MCF 10A (cell line): Measurements from ENCODE around the gene ZNF154. TPM values are rescaled to one million over a fixed set of nuclear protein-coding genes. Genes with fewer than 3 reads are reported as not detected.

Experiments used
- BruUV-seq: library from RNA; stranded (reverse); fragments of 400-500 nt; replicated peaks from 2 replicates; lab custom pipeline; 2021; lab: Mats Ljungman, UMichigan
- CTCF ChIA-PET: fragments of 300-600 bp; sonication (Branson Sonifier 250); formaldehyde crosslinking; extraction: SDS; loops from one replicate; lab custom pipeline; 2021; ENCODE audit warnings: antibody characterized with exemption, inconsistent platforms; lab: Yijun Ruan, JAX
- POLR2A ChIA-PET: fragments of 300-600, 350-650 bp; sonication (Branson Sonifier 250); formaldehyde crosslinking; extraction: SDS; loops from one replicate; lab custom pipeline; 2020; ENCODE audit warnings: antibody characterized with exemption, inconsistent platforms; lab: Yijun Ruan, JAX
- DNase-seq: peaks from one replicate; pipeline ENCODE4 v3.0.0-alpha.2; 2018; ENCODE audit not compliant: unreplicated experiment
- H3K27ac Mint-ChIP-seq: one replicate; pipeline ENCODE4 v1.8.0; 2022; ENCODE audit warnings: mild to moderate bottlenecking, low read depth, mixed read lengths; ENCODE audit not compliant: unreplicated experiment
- H3K27me3 Mint-ChIP-seq: one replicate; pipeline ENCODE4 v1.8.0; 2022; ENCODE audit warnings: mixed read lengths; ENCODE audit not compliant: insufficient read depth, unreplicated experiment
- H3K36me3 Mint-ChIP-seq: one replicate; pipeline ENCODE4 v1.8.0; 2022; ENCODE audit warnings: mild to moderate bottlenecking, moderate library complexity, mixed read lengths; ENCODE audit not compliant: insufficient read depth, unreplicated experiment
- H3K4me1 Mint-ChIP-seq: one replicate; pipeline ENCODE4 v1.8.0; 2022; ENCODE audit warnings: mixed read lengths; ENCODE audit not compliant: insufficient read depth, unreplicated experiment
- H3K4me3 Mint-ChIP-seq: one replicate; pipeline ENCODE4 v1.8.0; 2022; ENCODE audit warnings: mild to moderate bottlenecking, moderate library complexity, mixed read lengths; ENCODE audit not compliant: unreplicated experiment
- H3K9me3 Mint-ChIP-seq: one replicate; pipeline ENCODE4 v1.8.0; 2022; ENCODE audit warnings: mixed read lengths; ENCODE audit not compliant: unreplicated experiment
- intact Hi-C: fragments of 100-400 bp; cut with micrococcal nuclease; formaldehyde crosslinking; loops from 2 replicates; pipeline ENCODE4 v1.14.1; 2022
- total RNA-seq: library from RNA; stranded (reverse); gene quantifications from 2 replicates; pipeline ENCODE4 v1.2.3, GENCODE V29; 2022
- TF ChIP-seq, protein P1 (sequence below): fragments of 200-600 bp; IDR thresholded peaks from one replicate; pipeline ENCODE4 v1.8.0; 2022; ENCODE audit warnings: antibody characterized with exemption, mild to moderate bottlenecking; ENCODE audit not compliant: unreplicated experiment

ZNF154 gene
- total RNA-seq, 1 experiment from 2014 or later, result not detected

DNA sequence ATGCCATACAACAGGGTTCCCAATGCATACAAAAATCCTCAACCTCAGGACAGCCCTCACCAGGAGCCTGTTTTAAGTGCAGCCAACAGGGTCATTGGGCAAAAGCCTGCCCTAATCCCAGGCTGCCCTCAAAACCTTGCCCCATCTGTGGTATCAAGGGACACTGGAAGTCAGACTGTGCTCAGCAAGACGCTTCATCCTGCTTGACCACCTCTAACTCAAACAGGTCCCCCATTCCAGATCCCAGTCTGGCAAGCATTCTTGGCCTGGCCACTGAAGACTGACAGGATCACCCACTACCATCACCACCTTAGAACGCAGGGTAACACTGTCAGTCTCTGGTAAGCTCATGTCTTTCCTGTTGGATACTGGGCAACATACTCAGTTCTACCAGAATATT lies 55.3 kb downstream of the ZNF154 start:
- H3K4me1 Mint-ChIP-seq, result no peaks in the 10 kb centered on the region
- no peaks in the 10 kb centered on the region for H3K27me3 Mint-ChIP-seq
- TF ChIP-seq, protein P1, sequence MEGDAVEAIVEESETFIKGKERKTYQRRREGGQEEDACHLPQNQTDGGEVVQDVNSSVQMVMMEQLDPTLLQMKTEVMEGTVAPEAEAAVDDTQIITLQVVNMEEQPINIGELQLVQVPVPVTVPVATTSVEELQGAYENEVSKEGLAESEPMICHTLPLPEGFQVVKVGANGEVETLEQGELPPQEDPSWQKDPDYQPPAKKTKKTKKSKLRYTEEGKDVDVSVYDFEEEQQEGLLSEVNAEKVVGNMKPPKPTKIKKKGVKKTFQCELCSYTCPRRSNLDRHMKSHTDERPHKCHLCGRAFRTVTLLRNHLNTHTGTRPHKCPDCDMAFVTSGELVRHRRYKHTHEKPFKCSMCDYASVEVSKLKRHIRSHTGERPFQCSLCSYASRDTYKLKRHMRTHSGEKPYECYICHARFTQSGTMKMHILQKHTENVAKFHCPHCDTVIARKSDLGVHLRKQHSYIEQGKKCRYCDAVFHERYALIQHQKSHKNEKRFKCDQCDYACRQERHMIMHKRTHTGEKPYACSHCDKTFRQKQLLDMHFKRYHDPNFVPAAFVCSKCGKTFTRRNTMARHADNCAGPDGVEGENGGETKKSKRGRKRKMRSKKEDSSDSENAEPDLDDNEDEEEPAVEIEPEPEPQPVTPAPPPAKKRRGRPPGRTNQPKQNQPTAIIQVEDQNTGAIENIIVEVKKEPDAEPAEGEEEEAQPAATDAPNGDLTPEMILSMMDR, result no peak

DNA sequence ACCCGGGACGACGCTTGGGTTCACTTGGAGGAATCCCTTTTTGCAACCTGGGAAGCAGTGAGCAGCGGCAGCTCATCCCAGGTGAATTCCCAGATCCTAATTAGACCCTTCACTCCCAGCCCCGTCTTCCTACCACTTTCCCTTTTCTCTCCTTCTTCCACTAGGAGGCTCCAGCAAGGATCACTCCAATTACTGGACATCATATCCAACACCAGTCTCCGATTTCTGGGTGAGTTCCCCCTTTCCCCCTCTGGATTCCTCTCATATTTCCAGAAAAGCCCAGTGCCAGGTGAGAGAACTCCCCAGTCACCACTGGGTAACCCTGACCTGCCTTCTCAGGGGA lies 57.4 kb downstream of the ZNF154 start:
- Mint-ChIP-seq H3K4me3 (peak overlapping the region; percentile 21), H3K4me1 (no peaks in the 10 kb centered on the region), H3K27ac (peak overlapping the region; percentile 66), H3K9me3 (peaks cover 45% of the 10 kb centered on the region), H3K36me3 (peaks cover 5% of the 10 kb centered on the region), H3K27me3 (no peaks in the 10 kb centered on the region)
- BruUV-seq, result no TSS peak
- DNase-seq, result no peak
- POLR2A ChIA-PET, result interaction anchor here (1.5 kb wide), 1 partner anchor 12 kb away, joined by 4 read pairs; no protein-coding TSS in a partner anchor
- CTCF ChIA-PET, result interaction anchor here (0.6 to 1.2 kb wide), 4 partner anchors 8 to 868 kb away, joined by 3 to 8 read pairs (median 3); partner anchors contain the start of genes ZBTB45 and ZNF587B
- TF ChIP-seq, protein P1, result no peak
- intact Hi-C loops, result no loop called here

More for the DNA sequence above, 55.3 kb downstream of the ZNF154 start:
- H3K27ac Mint-ChIP-seq, result no peak overlapping the region
- H3K4me3 Mint-ChIP-seq, result no peak overlapping the region
- ChIA-PET CTCF (no interaction called here), POLR2A (no interaction called here)
- H3K36me3 Mint-ChIP-seq, result peaks cover 5% of the 10 kb centered on the region
- no peak for DNase-seq
- intact Hi-C loops, result no loop called here
- BruUV-seq, result no TSS peak
- H3K9me3 Mint-ChIP-seq, result peaks cover 45% of the 10 kb centered on the region

DNA sequence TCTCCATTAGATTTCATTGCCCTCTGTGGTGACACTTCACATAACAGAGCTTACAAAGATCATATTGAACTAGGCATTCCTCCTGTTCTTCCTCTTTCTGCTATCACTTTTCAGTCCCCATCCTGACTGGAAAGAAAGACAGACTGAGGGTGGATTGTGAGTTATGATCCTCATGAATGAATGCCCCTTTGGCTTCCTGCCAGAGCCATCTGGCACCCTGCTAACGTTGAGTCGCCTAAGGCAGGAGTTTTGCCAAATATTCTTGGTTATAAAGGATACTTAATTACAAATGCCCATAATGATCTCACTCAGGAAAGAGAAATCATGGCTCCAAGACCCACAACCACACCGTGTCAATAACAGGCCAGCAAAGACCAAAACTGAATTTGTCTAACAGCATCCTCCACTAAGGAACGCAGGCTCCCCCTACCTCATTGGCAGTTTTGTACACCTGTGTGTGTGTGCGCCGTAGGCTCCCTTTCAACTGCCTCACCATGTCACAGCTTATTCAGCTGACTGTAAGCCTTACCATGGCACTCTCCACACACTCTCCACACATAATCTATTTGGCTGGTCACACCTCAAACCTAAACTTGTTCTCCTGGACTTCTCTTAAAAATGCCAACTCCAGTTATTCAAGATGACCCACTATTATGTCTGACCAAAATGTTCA lies 60.5 kb downstream of the ZNF154 start:
- Mint-ChIP-seq H3K4me3 (no peak overlapping the region), H3K27ac (no peak overlapping the region), H3K36me3 (peaks cover 5% of the 10 kb centered on the region), H3K9me3 (peaks cover 33% of the 10 kb centered on the region), H3K27me3 (no peaks in the 10 kb centered on the region), H3K4me1 (no peaks in the 10 kb centered on the region)
- CTCF ChIA-PET, result no interaction called here
- intact Hi-C loops, result no loop called here
- no TSS peak for BruUV-seq
- TF ChIP-seq, protein P1, result no peak
- DNase-seq, result no peak
- POLR2A ChIA-PET, result interaction anchor here (0.6 to 1.1 kb wide), 2 partner anchors 32 to 161 kb away, joined by 3 read pairs; no protein-coding TSS in a partner anchor

Other genes with a start within 250 kb of the ZNF154 start
- 9.9 and 10.9 TPM in 2 replicates for gene ZNF772, start 231.6 kb downstream of the ZNF154 start, total RNA-seq
- gene ZNF419, start 221.5 kb downstream of the ZNF154 start, total RNA-seq, result 18.4 and 19.6 TPM in 2 replicates
- gene ZNF773, start 209.3 kb downstream of the ZNF154 start, total RNA-seq, result 11.2 and 12.4 TPM in 2 replicates
- 3.9 and 5.3 TPM in 2 replicates for gene ZNF549, start 181.8 kb downstream of the ZNF154 start, total RNA-seq
- 14.3 and 17.6 TPM in 2 replicates for gene ZNF550, start 149.3 kb downstream of the ZNF154 start, total RNA-seq
- gene ZNF416, start 130.3 kb downstream of the ZNF154 start, total RNA-seq, result 5.0 and 5.6 TPM in 2 replicates
- not detected in 2 replicates for gene ZIK1, start 125.1 kb downstream of the ZNF154 start, total RNA-seq
- gene ZNF530, start 109.3 kb downstream of the ZNF154 start, total RNA-seq, result 2.4 and 2.8 TPM in 2 replicates
- gene ZNF134, start 95.0 kb downstream of the ZNF154 start, total RNA-seq, result 16.4 and 18.8 TPM in 2 replicates
- gene ZNF211, start 76.0 kb downstream of the ZNF154 start, total RNA-seq, result 5.7 and 11.4 TPM in 2 replicates
- not detected in 2 replicates for gene ZSCAN4, start 40.3 kb downstream of the ZNF154 start, total RNA-seq
- 5.8 and 6.8 TPM in 2 replicates for gene ZNF551, start 27.2 kb downstream of the ZNF154 start, total RNA-seq
- 1.9 TPM in 2 replicates for gene ZNF671, start 18.4 kb upstream of the ZNF154 start, total RNA-seq
- 9.9 and 13.3 TPM in 2 replicates for gene ZNF776, start 37.6 kb upstream of the ZNF154 start, total RNA-seq
- 13.4 and 13.9 TPM in 2 replicates for gene ZNF586, start 60.5 kb upstream of the ZNF154 start, total RNA-seq
- gene ZNF552, start 105.7 kb upstream of the ZNF154 start, total RNA-seq, result 5.5 and 5.6 TPM in 2 replicates
- 19.0 and 19.4 TPM in 2 replicates for gene ZNF587B, start 121.1 kb upstream of the ZNF154 start, total RNA-seq
- 32.4 and 34.2 TPM in 2 replicates for gene ZNF587, start 140.7 kb upstream of the ZNF154 start, total RNA-seq
- gene ZNF814, start 179.8 kb upstream of the ZNF154 start, total RNA-seq, result 3.1 and 4.0 TPM in 2 replicates
- 8.8 and 11.4 TPM in 2 replicates for gene ZNF417, start 207.4 kb upstream of the ZNF154 start, total RNA-seq
- gene ZNF418, start 226.2 kb upstream of the ZNF154 start, total RNA-seq, result not detected in 2 replicates
- gene ZNF256, start 238.5 kb upstream of the ZNF154 start, total RNA-seq, result 0.54 and 0.69 TPM in 2 replicates